ELR (cell line): ENCODE data around the gene BIRC7.
A peak's percentile ranks its signal among the peaks of the same experiment; 100 is the strongest.

ENCODE experiments used
- DNase-seq: peaks from one replicate; pipeline ENCODE4 v3.0.0-alpha.2; 2015; ENCODE audit warnings: low read depth

Gene BIRC7

GRCh38 chr20:63264000-63264399 is 28.3 kb downstream of the BIRC7 start:
- DNase-seq: no peak

DNA sequence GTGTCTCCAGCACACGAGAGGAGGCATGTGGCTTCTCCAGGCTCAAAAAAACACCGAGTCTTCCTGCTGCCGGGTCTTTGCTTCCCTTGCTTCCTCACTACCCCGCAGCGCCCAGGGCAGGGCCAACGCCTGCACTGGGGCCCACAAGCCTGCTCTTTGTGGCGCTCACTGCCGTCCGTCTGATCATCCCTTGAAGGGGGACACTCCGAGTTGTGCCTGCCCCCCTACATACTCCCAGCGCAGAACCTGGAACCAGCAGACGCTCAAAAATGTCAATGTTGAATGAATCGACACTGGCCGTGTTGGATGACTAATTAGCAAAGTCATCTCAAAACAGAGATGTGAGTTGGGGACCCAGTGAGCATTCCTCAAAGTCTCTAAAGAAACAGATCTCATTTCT is 28.8 kb downstream of the BIRC7 start:
- no peak for DNase-seq

DNA sequence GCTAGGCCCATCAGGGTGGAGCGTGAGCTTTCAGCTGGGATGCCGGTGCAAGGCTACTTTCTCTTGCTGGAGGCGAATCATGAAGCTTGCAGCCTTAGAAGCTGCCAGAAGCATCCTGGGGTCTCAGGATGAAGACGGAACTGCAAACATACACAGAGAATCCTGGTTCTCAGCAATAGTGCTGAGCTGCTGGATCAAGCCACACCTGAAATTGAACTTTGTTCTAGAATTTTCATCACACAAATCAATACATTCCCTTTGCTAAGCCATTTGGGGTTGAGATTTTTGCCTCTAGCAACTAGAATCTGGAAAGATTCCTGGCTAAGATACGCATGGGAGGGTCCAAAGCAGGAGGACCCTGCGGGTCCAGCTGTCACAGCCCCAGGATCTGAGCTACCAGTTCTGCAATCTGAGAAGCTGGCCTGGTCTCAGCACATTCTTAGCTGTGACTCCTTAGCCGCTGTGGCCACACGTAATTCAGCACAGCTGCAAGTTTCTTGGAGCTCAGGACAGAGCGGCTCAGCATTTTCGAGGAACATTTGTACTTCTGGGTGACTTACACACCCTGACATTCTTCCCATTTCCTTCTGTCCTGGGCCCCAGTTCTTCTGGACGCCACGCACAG is 30.3 kb downstream of the BIRC7 start:
- DNase-seq: no peak

DNA sequence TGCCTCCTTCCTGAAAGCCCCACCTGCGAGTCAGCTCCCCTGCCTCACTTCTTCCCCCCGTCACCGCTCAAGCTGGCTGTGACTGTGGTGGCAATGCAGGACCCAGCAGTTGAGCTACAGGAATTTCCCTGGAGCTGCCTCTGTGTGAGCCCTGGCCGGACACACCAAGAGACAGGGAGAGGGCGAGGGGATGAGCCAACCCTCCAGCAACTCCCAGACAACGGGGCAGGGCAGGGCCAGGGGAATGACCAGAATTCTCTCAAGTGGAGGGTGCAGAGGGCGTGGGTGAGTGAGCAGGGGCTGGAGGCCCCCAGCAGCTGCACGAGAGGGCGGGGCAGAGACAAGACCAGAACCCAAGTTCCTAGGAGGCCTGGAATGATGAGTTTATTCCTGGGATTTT is 32.0 kb downstream of the BIRC7 start:
- no peak for DNase-seq

DNA sequence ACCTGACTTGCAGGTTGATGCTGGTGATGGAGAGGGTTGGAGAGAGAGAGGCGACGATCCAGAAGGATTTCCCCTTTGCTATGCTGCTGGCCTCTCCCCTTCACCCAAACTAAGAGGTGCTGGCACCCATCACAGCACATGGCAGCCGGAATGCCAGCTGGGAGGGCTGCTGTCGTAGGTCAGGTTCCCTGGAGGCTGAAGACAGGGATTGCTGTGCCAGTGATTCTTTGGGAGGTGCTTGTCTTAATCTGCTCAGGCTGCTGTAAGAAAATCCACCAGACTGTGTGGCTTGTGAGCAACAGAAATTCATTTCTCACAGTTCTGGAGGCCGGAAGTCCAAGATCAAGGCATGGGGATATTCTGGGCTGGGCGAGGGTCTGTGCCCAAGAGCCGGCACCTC is 32.6 kb downstream of the BIRC7 start:
- DNase-seq: no peak

DNA sequence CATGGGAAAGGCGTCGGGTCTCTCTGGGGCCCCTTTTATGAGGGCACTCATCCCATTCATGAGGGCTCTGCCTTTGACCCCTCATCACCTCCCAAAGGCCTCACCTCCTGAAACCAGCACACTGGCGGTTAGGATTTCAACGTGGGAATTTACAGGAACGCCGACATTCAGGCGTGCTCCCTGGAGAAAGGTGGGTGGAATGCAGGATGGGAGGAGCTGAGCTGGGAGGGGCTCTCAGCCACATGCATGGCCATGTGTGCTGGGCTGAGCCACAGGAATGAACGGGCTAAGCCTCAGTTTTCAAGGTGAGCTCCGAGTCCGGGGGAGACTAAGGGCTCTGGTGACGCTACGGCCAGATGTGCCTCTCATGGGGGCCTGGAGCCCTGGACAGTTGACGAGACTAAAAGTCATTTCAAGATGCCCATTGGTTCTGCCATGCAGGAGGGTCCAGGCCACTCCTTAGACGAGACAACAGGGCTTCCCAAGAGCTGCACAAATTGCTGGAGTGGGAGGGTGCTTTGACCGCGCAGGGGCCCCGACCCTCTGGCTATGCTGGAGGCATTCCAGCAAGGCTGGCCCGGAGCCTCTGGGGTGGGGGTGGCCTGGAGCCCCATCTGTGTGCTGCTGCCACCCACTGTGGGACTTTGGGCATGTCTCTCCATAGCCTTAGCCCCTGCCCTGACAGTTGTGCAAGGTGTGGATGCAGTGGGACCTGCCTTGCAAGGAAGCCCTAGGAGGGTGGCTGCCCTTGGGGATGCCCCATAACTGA is 33.1 kb downstream of the BIRC7 start:
- DNase-seq: no peak

- DNase-seq: no peak
These were observed 34.0 kb downstream of the BIRC7 start for GRCh38 chr20:63269724-63270123.

DNA sequence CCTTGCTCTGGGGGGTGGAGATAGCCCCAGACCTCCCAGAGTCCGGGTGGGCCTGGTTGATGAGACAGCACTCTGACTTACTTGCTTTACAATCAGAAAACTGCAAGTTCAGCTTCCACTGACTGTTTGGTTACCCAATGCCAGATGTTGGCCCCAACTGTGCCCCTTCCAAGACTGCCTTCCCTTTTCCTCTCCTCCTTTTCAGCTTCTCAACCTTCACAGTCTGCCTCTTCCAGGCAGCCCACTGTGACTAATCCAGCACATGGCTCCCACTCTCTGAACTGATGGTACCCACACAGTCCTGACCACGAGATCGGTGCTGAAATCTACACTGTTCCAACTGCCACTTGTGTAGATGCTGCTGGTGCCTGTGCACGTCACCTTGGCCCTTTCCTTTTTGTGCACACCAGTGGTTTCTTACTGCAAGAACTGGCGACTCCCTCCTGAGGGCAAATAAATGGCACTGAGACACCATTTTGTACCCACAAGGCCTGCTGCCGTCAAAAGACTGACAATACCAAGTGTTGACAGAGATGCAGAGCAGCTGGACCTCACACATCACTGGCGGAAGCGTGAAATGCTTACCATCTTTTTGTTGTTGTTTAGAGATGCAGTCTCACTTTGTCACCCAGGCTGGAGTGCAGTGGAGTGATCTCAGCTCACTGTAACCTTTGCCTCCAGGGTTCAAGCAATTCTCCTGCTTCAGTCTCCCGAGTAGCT is 35.1 kb downstream of the BIRC7 start:
- DNase-seq: no peak

DNA sequence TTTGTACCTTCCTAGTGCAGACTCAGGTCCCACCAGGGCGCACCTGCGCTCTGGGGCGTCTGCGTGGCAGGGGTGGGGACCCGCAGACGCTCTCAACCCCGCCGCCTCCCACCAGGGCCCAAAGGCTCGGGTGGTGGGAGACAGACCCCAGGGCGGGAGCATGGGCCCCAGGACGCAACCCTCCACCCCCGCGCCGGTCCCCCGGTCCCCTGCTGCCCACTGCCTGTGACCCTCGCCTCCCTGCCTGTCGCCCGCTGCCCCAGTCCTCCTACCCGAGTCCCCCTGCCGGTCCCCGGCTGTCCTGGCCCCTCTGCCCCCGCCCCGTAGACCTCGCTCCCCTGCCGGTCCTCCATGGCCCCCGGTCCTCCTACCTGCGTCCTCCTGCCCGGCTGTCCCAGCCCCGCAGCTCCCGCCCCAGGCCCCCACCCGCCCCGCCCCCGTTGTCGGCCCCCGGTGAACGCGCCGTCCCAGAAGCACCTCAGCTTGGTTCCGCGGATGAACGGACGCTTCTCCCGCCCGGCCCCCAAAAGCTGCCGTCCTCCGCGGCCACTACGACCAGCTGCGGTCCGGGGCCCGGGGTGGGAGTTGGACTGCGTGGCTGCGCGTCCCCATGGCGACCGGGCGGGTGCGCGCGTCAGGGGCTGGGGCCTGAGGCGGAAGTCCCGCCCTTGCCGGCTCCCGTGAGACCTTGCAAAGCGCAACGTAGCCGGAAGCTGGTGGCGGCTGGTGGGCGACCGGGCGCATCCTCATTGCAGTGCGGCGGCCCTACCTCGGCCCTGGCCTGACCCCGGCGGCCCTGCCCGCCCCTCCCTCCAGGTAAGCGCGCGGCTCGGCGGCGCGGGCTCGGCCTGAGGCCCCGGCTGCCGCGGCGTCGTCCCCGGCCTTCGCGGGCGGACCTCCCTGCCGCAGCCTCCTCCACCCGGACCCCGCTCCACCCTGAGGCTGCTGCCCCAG is 36.7 kb downstream of the BIRC7 start, which contains the start of gene ARFGAP1:
ARFGAP1 (plus strand) TSS at position 709 of the 954 bp plus-strand sequence. CDS start 2,768 bp downstream, outside the sequence.
- peak; percentile 94 for DNase-seq

DNA sequence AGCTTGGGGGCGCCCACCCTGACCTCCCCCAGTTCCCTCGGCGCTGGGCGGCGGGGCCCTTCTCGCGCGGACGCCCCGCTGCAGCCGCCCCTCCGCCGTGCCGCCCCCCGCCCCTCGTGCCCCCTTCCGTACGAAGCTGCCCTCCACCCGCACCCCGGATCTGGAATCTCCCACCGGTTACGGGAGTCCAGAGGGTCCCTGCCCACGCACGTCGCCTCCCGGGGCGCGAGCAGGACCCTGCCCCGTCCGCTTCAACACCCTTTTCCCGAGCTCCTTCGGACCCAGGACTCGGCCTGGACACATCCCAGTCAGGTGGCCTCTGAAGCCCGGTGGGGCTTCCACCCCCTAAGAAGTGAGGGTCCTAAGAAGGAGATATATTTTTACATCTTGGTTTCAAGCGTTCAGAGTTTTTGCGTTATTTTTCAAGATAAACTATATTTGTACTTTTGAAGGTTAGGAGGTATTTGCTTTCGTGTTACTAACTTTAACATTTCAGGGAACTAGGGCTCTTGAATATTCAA is 37.4 kb downstream of the BIRC7 start:
- no peak for DNase-seq

DNA sequence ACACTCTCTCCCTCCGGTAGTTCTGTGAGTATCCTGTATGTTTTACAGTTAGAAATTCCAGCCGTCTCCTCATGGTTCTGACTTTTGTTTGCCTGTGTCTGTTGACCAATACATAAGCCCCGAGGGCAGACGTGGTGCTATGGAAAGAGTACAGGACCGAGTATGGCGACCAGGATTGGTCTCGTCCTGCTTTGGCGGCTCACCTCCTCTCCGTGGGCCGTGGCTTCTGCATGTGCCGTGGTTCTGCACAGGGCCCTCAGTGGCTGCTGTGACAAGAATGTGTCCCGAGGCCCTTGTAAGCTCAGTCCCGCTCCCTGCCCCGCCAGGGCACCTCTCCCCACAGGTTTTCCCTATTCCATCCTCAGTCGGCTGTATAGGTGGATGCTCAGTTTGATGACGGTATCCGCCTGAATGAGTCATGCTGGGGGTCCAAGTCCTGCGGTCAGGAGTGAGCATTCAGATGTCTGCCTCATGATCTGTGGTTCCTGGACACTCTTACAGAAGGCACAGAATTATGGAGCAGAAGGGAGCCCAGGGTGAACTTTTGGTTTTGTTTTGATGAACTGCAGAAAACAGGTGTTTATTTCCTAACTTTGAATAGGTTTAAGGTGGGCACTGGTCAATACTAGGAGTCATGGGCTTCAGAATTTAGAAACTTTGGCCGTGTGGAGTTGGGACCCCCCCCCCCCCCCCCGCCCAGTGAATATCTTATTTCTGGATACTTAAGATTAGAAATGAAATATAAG is 38.1 kb downstream of the BIRC7 start:
- DNase-seq: peak; percentile 97

DNA sequence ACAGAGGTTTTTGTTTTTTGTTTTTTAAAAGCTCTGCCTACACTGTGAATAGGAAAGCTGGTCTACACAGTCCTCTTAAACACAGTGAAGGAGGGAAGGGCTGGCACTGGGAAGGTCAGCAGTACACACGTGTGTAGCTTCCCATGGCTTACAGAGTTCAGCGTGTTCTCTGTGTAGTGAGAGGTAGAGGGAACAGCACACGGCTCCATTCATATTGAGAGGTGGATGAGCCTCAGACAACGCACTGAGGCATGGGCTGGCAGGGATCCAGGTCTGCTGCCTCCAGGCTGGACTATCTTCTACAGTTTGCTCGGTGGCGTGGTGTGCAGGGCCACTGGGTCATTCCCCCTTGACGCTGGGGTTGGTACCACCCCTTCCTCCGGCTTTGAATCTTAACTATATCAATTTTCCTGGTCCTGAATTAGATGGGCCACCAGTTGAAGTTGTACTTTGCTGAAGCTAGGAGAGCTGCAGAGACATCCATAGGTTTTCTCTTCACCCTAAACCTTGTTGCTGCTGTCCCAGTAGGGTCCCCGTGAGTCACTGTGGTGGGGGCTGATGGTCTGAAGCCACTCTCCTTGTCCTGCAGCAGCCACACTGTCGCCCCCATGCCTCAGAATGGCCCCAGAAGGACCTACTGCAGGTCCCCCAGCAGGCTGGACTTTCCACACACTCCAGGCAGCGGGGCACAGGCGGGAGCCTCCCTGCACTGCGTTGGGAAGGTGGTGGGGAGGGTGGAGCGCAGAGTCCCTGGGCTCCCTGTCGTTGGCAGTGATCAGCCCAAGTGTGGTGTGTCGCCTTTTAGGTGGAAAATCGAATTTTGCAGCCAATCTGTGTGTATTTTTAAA is 38.9 kb downstream of the BIRC7 start:
- peak; percentile 47 for DNase-seq

DNA sequence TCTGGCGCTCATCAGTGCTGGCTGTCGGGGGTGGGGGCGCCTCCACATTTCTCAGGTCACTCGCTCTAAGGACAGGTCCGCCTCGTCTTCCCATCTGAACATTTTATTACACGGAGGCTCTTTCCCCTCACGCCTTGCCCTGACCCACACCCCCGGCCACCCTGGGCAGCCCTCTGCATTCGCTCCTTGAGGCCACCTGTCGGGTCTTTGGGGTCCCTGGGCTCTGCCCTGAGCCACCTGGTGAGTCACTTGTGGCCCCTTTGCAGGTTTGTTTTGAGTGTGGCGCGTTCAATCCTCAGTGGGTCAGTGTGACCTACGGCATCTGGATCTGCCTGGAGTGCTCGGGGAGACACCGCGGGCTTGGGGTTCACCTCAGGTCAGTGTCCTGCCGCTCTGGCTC is 40.1 kb downstream of the BIRC7 start:
- DNase-seq: no peak

GRCh38 chr20:63276956-63277355 is 41.3 kb downstream of the BIRC7 start:
- no peak for DNase-seq

GRCh38 chr20:63277466-63278272 is 42.0 kb downstream of the BIRC7 start:
- no peak for DNase-seq

DNA sequence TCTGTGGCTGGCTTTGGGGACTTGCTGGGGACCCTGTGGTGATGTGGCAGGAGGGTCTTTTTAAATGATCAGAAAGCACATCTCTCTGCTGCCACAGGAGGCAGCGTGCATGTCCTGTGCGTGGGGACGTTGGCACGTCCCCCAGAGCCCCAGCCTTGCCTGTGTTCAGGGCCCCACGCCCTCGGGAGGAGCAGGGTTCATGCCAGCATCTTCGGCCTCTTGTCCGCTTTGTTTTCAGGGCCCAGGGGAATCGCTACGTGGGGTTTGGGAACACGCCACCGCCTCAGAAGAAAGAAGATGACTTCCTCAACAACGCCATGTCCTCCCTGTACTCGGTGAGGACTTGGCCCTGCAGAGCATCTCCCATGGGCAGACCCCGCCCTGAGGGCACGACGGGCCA is 43.0 kb downstream of the BIRC7 start:
- no peak for DNase-seq

GRCh38 chr20:63279931-63280330 is 44.2 kb downstream of the BIRC7 start:
- DNase-seq: no peak

DNA sequence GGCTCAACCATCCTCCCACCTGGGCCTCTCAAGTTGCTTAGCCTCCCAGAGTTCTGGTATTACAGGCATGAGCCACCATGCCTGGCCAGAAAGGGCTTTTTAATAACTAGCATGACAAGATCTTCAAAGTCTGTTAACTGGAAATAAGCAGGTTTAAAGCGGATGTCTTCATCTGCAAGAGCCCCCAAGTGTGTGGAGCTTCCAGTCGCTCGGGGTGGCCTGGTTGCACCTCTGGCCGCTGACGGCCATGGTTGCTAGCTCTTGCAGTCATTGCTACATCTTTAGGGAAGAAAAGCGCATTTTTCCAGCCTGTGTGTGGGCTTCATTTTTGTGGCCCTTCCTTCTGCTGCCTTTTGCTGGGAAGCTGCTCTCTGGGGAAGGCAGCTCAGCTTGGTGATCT is 44.7 kb downstream of the BIRC7 start:
- no peak for DNase-seq

GRCh38 chr20:63280929-63281545 is 45.3 kb downstream of the BIRC7 start:
- peak; percentile 39 for DNase-seq
